HG02870 (cell line): Measurements from ENCODE around the gene NOS1AP.
"Not testable (repeated sequence)": the region's sequence is repeated elsewhere in the genome, so short reads cannot be mapped to it uniquely, and the experiment has no call there.

Experiments used
- ATAC-seq: cut with Tn5 transposase; IDR thresholded peaks from one replicate; pipeline ENCODE4 v1.9.1; 2021; ENCODE audit warnings: mild to moderate bottlenecking, moderate library complexity; ENCODE audit not compliant: unreplicated experiment

NOS1AP gene

GRCh38 chr1:162069334-162070093, at the start of gene NOS1AP:
NOS1AP (plus strand) TSS chr1:162069691; CDS start chr1:162070178, 487 bp downstream.
- peak; percentile 95 for ATAC-seq

DNA sequence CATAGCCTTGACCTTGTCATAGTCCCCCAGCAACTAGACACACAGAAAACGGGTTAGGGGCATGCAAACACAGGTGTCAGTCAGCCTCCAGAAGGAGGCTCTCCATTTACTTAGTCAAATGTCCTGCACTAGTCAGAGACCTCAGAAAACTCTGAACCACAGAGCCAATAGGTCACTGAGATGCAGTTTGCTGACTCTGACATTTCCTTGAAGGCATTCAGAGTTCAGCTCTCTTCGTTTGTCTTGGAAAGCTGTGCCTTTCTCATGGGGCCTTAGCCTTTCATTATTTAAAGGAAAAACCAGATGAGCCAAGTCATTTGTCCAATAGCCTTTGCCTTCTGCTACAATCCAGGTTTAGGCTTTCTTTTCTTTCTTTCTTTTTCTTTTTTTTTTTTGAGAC, 49.3 kb upstream of the NOS1AP start:
- no peak for ATAC-seq

- ATAC-seq = no peak
Observed at GRCh38 chr1:162021124-162021523, 48.4 kb upstream of the NOS1AP start.

GRCh38 chr1:162022626-162023025, 46.9 kb upstream of the NOS1AP start:
- no peak for ATAC-seq

- ATAC-seq = no peak
Observed at GRCh38 chr1:162023181-162023546, 46.3 kb upstream of the NOS1AP start.

DNA sequence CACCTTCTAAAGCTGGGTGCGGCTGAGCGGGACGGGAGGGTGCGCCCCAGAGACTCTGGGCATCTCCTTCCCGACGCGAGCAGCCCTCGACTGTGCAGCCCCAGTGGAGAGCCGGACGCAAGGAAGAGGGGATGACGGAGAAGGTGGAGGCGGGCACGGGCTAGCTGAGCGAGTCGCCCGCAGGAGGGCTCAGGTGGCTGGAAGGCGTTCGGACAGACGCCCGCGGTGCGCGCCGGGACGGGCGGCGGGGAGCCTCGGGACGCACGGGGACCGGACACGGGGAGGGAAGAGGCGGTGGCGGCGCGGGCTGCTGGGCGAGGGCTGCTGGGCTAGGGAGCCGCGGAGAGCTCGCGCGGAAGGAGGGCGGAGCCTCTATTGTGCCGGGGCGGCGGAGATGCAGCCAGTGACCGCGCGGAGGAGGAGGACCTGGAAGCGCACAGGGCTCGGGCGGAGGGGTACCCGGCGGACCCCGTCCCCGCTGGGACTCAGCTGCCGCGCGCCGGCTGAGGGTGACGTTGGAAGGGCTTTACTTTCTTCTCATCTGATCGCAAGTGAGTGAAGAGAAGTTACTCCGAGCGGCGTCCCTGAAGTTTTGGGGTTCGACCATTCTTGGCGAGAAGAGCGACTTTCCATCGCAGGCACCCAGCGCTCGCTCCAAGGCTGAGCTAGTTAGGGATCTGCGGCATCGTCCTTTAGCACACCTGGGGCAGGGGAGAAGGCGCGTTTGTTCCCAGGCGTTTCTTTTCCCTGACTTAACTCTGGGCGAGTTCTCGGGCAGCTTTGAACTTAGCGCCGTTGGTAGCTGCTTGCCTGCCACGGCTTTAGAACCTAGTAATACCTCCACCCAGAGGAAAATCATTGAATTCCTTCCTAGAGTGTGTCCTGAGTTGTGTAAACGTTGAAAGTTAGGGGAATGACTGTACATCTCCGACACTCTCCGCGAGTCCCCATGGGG, 45.7 kb upstream of the NOS1AP start, which contains the start of gene OLFML2B:
Gene OLFML2B (minus strand): TSS at position 323 of the 955 bp plus-strand sequence. CDS start 439 bp downstream, outside the sequence.
- no peak for ATAC-seq

- no peak for ATAC-seq
Observed at GRCh38 chr1:162025541-162025940, 44.0 kb upstream of the NOS1AP start.

DNA sequence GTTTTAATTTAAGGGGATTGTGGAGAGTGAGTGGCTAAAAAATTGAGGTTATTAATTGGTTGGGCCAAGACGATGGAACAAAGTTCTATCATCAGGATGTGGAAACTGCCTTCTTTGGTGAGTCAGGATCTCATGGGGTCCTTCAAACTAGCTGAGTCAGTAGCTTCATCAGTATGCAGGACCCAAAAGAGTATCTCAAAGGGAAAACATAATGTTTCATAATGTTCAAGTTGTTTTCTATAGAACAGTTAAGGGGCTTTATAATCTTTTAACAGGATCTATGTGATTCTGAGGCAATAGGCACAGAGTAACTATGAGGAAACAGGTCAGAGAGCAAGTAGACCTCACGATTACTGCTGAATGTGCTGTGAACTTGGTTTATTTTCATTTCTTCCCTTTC, 42.6 kb upstream of the NOS1AP start:
- ATAC-seq = no peak

- no peak for ATAC-seq
Observed at GRCh38 chr1:162028726-162029125, 40.8 kb upstream of the NOS1AP start.

DNA sequence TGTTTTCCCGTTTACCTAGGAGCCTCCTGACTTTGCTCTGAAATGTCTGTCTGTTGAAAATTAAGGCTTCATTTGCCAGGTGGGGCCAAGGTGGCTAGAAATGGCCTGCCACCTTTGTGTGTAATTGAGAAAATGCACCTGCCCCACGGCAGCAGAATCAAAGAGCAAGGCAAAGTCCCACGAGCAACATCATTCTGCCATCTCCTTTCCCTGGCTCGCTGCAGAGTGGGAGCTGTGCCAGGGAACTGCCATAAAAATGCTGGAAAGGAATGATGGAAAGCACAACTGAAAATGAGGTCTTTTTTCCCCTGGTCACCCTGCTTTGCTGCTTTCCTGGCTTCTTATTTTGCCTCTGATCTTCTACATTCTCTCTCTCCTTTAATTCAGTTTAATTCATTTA, 40.3 kb upstream of the NOS1AP start:
- no peak for ATAC-seq

GRCh38 chr1:162030759-162031280, 38.7 kb upstream of the NOS1AP start:
- no peak for ATAC-seq

GRCh38 chr1:162033428-162033827, 36.1 kb upstream of the NOS1AP start:
- no peak for ATAC-seq

DNA sequence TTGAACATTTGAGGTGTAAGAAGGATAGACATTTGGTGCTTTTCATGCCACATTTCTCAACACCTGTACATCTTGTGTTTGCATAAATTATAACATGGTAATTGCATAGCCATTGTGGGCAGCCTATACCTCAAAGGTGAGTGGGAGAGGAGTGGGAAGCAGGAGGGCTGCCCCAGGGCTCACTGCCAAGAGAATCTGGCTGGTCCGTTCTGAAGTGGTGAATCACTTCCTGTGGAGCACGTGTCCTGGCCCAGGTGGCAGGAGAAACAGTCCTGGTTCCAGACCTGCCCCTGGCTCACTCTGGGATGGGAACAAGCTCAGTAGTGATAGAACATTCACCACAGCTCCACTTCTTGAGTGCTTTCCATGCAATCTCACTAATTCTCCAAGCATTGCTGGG, 34.2 kb upstream of the NOS1AP start:
- ATAC-seq = no peak

GRCh38 chr1:162036163-162036562, 33.3 kb upstream of the NOS1AP start:
- no peak for ATAC-seq

DNA sequence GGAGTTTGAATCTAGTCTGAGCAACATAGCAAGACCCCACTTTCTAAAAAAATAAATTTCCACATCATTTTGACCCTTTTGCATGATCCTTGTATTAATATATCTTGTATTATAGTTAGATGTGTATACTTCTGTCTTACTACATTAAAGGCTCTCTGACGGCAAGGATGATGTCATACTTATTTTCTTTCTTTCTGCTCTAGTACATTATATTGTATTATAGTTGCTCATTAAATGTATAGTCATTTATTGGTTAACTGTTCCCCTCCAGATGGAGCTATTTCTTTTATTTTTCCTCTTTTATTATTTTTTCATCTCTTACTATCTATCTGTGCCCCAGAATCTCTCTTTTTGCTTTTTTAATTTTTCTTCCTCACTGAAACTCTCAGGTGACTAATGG, 30.9 kb upstream of the NOS1AP start:
- ATAC-seq = no peak

- ATAC-seq = no peak
Observed at GRCh38 chr1:162040001-162040400, 29.5 kb upstream of the NOS1AP start.

GRCh38 chr1:162040657-162041056, 28.8 kb upstream of the NOS1AP start:
- ATAC-seq = no peak

DNA sequence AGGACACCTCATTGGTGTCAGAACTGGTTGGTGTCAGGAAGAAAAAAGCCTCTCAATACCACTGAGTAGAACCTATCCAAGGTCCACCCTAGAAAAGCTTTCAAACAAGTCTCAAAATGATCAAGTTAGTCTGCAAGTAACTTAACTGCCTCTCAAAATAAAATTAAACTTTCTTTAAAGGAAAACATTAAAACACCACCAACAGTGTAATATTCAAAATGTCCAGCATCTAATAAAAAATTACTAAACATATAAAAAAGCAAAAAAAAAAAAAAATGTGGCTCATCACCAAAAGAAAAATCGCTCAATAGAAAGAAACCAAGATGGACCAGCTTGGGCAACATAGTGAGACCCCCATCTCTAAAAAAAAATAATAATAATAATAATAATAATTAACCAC, 27.1 kb upstream of the NOS1AP start:
- no peak for ATAC-seq

GRCh38 chr1:162046921-162047320, 22.6 kb upstream of the NOS1AP start:
- no peak for ATAC-seq

DNA sequence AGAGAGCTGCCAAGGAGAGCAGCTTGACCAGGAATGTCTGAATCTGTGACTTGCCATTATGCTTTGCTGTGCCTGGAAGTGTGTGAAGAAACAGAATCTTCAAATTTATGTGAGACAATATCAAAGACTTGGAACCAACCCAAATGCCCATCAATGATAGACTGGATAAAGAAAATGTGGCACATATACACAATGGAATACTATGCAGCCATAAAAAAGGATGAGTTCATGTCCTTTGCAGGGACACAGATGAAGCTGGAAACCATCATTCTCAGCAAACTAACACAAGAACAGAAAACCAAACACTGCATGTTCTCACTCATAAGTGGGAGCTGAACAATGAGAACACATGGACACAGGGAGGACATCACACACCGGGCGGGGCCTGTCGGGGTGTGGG, 15.5 kb upstream of the NOS1AP start:
- ATAC-seq = not testable (repeated sequence)

DNA sequence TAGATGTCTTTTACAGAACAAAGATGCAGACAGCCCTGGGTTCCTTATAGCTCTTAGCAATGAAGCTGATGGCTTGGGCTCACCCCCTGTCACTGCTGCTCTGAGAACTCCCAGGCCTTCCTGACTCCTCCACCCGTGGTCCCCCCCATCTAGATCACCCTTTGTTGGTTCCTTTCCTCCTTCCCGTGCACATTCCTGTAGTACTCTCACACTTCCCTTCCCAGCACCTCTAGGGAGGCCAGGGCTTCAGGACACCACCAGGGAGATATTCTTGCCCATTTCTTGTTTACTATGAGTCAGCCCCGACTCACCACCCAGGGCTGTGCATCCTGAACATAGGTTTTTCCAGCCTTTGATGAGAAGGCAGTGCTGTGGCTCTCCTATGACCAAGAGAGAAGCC, 14.4 kb upstream of the NOS1AP start:
- no peak for ATAC-seq

DNA sequence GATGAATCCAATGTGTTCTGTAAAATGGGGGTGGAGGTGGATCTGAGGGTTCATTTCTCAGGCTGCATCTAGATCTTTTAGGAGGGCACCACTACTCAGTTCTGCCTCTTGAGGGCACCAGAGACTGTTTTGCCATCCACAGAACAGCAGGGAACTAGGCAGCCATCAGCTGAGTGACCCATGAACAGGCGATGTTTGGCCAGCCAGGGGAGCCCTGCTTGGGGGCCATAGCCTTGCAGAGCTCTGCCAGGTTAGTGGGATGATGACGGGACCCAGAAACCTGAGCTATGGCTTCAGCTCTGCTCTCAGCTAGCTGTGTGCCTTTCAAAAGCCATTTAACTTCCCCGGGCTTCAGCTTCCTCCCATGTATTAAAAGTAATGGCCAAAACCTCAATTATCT, 13.4 kb upstream of the NOS1AP start:
- peak; percentile 65 for ATAC-seq
